ENCODE data around the gene GADD45G. TPM values are rescaled to one million over a fixed set of nuclear protein-coding genes. Genes with fewer than 3 reads are reported as not detected.

The GADD45G gene
- total RNA-seq, 2 donors from 2014 or later, result 14.3 to 15.1 TPM

GRCh38 chr9:89579741-89580385 lies 24.9 kb upstream of the GADD45G start:
- H3K4me3 Mint-ChIP-seq, result peak overlapping the region; percentile 19
- H3K4me1 Mint-ChIP-seq, result peaks cover 8% of the 10 kb centered on the region
- peaks cover 8% of the 10 kb centered on the region for H3K36me3 Mint-ChIP-seq (ENCODE audit: low read depth)
- H3K9me3 ChIP-seq (ENCODE audit: control insufficient read depth, low read length, poor library complexity, severe bottlenecking), result no peaks in the 10 kb centered on the region
- ATAC-seq (peak; percentile 50), DNase-seq (no peak)
- H3K27me3 Mint-ChIP-seq, result peaks cover 56% of the 10 kb centered on the region
- H3K27ac Mint-ChIP-seq, result no peak overlapping the region

DNA sequence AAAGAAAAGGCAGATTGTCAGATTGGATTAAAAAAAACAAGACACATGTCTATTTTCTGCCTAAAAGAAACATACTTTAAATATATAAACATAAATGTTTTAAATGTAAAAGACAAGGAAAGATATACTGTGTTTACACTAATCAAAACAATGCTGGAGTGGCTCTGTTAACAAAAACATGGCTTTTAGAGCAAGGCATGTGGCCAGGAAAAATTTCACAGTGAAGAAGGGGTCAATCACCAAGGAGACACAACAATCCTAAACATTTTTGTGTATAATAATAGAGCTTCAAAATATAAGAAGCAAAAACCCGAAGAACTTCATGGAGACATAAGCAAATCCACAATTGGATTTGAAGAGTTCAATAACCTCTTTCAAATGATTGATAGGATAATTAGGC lies 18.5 kb upstream of the GADD45G start:
- H3K9me3 ChIP-seq (ENCODE audit: control insufficient read depth, low read length, poor library complexity, severe bottlenecking), result no peaks in the 10 kb centered on the region
- H3K36me3 Mint-ChIP-seq (ENCODE audit: low read depth), result no peaks in the 10 kb centered on the region
- peaks cover 24% of the 10 kb centered on the region for H3K27me3 Mint-ChIP-seq
- DNase-seq, result no peak
- no peak overlapping the region for H3K27ac Mint-ChIP-seq
- no peak for ATAC-seq
- H3K4me1 Mint-ChIP-seq, result no peaks in the 10 kb centered on the region
- no peak overlapping the region for H3K4me3 Mint-ChIP-seq

DNA sequence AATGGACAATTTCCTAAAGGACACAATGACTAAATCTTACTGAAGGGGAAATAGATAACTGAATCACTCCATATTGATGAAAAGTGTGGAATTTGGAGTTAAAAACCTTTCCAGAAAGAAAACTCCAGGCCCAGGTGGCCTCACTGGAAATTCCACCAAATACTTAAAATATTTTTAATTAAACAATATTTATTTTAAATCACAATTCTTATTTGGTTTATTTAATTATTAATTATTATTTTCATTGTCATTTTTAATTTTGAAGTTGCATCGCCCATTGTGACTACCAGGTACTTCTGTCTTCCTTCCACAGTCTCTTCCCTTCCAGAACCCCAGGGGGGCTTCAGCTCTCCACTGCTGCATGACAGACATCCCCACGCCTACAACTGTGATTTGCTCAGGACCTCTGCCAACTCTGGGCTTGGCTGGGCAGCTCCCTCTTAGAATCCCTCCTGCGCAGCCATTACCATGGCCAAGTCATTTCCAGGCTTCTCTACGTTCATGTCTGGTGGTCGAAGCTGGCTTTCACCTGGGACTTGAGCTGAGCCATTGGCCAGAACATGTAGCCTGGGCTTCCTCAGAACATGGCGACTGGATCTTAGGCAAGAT lies 16.4 kb upstream of the GADD45G start:
- no peak for ATAC-seq
- no peaks in the 10 kb centered on the region for H3K9me3 ChIP-seq (ENCODE audit: control insufficient read depth, low read length, poor library complexity, severe bottlenecking)
- no peak for DNase-seq
- Mint-ChIP-seq H3K27ac (no peak overlapping the region), H3K27me3 (peaks cover 30% of the 10 kb centered on the region), H3K36me3 (ENCODE audit: low read depth) (no peaks in the 10 kb centered on the region), H3K4me1 (no peaks in the 10 kb centered on the region), H3K4me3 (no peak overlapping the region)

GRCh38 chr9:89590415-89590814 lies 14.4 kb upstream of the GADD45G start:
- no peaks in the 10 kb centered on the region for H3K9me3 ChIP-seq (ENCODE audit: control insufficient read depth, low read length, poor library complexity, severe bottlenecking)
- Mint-ChIP-seq H3K27ac (no peak overlapping the region), H3K4me3 (no peak overlapping the region), H3K27me3 (peaks cover 40% of the 10 kb centered on the region), H3K36me3 (ENCODE audit: low read depth) (no peaks in the 10 kb centered on the region), H3K4me1 (peaks cover 3% of the 10 kb centered on the region)
- no peak for DNase-seq
- no peak for ATAC-seq

DNA sequence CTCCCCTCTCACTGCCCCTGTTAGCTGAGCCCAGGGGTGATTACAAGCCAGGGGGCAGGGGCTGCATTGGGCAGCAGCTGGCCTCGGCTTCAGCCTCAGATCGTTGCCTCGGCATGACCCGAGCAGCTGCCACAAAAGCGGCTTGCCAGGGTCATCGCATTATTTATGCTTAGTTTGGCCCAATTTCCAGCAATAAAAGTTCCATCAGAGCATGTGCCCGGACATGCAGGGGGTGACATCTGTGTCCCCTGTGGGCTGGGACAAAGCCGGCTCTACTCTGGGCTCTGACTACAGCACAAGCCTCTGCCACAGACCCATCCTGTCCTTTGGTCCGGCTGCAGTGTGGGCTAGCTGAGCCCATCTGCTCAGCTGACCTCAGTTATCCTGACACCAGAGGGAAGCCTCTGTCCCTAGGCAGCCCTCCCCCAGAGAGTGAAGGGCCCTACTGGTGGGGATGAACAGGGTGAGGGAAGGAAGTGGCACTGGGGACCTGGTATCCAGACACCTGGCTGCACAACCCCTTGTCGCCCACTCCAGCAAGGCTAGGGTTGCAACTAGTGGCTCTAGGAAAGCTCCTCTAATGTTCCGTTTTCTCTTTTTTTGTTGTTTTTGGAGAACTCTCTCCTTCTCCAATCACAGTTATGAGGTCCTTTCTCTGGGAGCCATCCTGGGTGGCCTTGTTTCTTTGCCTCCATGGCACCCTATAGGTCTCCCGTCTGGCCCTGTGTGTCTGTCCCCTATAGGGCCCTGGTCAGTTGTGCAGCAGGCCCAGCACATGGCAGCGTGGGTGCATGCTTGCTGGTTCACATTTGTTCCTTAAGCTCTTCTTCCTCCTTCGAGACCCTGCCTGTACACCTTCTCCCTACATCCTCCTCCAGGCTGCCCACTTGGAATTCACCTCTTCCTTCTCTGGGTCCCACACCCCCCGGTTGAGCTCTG lies 13.3 kb upstream of the GADD45G start:
- no peak overlapping the region for H3K27ac Mint-ChIP-seq
- no peaks in the 10 kb centered on the region for H3K36me3 Mint-ChIP-seq (ENCODE audit: low read depth)
- H3K4me3 Mint-ChIP-seq, result no peak overlapping the region
- peaks cover 37% of the 10 kb centered on the region for H3K27me3 Mint-ChIP-seq
- DNase-seq (no peak), ATAC-seq (no peak)
- peaks cover 3% of the 10 kb centered on the region for H3K4me1 Mint-ChIP-seq
- H3K9me3 ChIP-seq (ENCODE audit: control insufficient read depth, low read length, poor library complexity, severe bottlenecking), result no peaks in the 10 kb centered on the region

DNA sequence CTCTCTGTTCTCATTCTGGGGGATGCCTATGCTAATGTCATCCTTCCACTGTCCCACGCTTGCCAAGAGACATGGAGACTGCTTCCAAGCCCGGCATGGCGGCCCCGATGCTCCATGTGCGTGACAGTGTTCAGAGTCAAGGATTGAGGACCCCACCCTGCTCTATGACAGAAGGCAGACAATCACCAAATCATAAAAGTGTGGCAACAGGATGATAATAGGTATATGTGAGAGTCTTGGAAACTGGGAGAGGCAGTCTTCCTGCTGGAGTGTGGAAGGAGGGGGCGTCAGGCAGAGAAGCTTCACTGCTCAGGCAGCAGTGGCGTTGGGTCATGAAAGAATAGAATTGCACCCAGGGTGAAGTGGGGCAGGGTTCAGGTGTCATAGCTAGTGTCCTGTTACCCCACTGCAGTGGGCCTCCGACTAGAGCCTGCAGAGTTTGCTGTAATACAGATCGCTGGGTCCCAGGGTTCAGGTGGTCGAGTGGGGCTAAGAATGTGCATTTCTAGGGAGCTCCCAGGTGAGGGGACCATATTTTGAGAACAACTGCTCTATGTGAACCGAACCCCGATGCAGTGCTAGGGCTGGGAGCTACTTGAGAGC lies 12.5 kb upstream of the GADD45G start:
- no peak for DNase-seq
- no peak overlapping the region for H3K4me3 Mint-ChIP-seq
- H3K9me3 ChIP-seq (ENCODE audit: control insufficient read depth, low read length, poor library complexity, severe bottlenecking), result no peaks in the 10 kb centered on the region
- ATAC-seq, result no peak
- H3K27me3 Mint-ChIP-seq, result peaks cover 32% of the 10 kb centered on the region
- no peaks in the 10 kb centered on the region for H3K36me3 Mint-ChIP-seq (ENCODE audit: low read depth)
- H3K27ac Mint-ChIP-seq, result no peak overlapping the region
- peaks cover 3% of the 10 kb centered on the region for H3K4me1 Mint-ChIP-seq

- Mint-ChIP-seq H3K4me1 (peaks cover 3% of the 10 kb centered on the region), H3K27me3 (peaks cover 32% of the 10 kb centered on the region), H3K36me3 (ENCODE audit: low read depth) (no peaks in the 10 kb centered on the region), H3K27ac (no peak overlapping the region), H3K4me3 (no peak overlapping the region)
- H3K9me3 ChIP-seq (ENCODE audit: control insufficient read depth, low read length, poor library complexity, severe bottlenecking), result no peaks in the 10 kb centered on the region
- no peak for DNase-seq
- ATAC-seq, result no peak
Measured at GRCh38 chr9:89592963-89593726, 11.7 kb upstream of the GADD45G start.

- Mint-ChIP-seq H3K4me1 (peaks cover 3% of the 10 kb centered on the region), H3K36me3 (ENCODE audit: low read depth) (no peaks in the 10 kb centered on the region), H3K4me3 (no peak overlapping the region), H3K27me3 (peaks cover 32% of the 10 kb centered on the region), H3K27ac (no peak overlapping the region)
- no peaks in the 10 kb centered on the region for H3K9me3 ChIP-seq (ENCODE audit: control insufficient read depth, low read length, poor library complexity, severe bottlenecking)
- peak; percentile 31 to 51 (median 32) for DNase-seq
- peak; percentile 74 for ATAC-seq
Measured at GRCh38 chr9:89593727-89594427, 10.9 kb upstream of the GADD45G start.

- ATAC-seq, result no peak
- no peak overlapping the region for H3K27ac Mint-ChIP-seq
- DNase-seq, result no peak
- H3K4me3 Mint-ChIP-seq, result no peak overlapping the region
- H3K36me3 Mint-ChIP-seq (ENCODE audit: low read depth), result no peaks in the 10 kb centered on the region
- peaks cover 3% of the 10 kb centered on the region for H3K4me1 Mint-ChIP-seq
- H3K27me3 Mint-ChIP-seq, result peaks cover 32% of the 10 kb centered on the region
- no peaks in the 10 kb centered on the region for H3K9me3 ChIP-seq (ENCODE audit: control insufficient read depth, low read length, poor library complexity, severe bottlenecking)
Measured at GRCh38 chr9:89594811-89595550, 9.8 kb upstream of the GADD45G start.

GRCh38 chr9:89595646-89596045 lies 9.2 kb upstream of the GADD45G start:
- Mint-ChIP-seq H3K27me3 (peaks cover 29% of the 10 kb centered on the region), H3K27ac (no peak overlapping the region), H3K4me1 (peaks cover 3% of the 10 kb centered on the region), H3K4me3 (no peak overlapping the region), H3K36me3 (ENCODE audit: low read depth) (no peaks in the 10 kb centered on the region)
- DNase-seq, result no peak
- no peaks in the 10 kb centered on the region for H3K9me3 ChIP-seq (ENCODE audit: control insufficient read depth, low read length, poor library complexity, severe bottlenecking)
- ATAC-seq, result no peak

DNA sequence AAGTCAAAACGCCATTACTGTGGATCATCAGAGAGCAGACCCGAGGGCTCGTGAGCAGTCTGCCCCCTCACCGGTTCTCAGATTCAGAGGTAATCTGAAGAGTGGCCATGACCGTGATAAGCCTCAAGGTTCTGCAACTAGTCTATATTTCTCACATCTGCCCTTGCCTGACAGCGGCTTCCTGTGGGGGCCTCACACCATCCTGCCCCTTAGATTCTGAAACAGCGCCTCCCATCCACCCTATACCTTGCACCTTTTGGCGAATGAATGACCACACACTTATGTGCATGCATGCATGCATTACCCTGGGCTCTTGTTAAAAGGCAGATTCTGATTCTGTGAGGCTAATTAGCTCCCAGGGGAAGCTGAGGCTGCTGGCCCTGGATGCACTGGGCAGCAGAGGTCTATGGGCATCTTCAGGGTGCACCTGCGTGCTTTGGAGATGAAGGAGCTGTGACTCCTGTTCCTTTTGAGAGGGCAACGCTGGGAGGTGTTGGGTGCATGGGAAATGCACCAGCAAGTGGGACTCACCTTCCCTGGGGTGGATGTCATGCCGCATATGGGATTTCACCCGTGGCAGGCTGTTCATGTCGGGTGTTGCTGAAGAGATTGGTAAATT lies 7.8 kb upstream of the GADD45G start:
- Mint-ChIP-seq H3K4me3 (no peak overlapping the region), H3K27me3 (peaks cover 23% of the 10 kb centered on the region), H3K36me3 (ENCODE audit: low read depth) (no peaks in the 10 kb centered on the region), H3K27ac (no peak overlapping the region), H3K4me1 (peaks cover 3% of the 10 kb centered on the region)
- no peak for DNase-seq
- no peak for ATAC-seq
- no peaks in the 10 kb centered on the region for H3K9me3 ChIP-seq (ENCODE audit: control insufficient read depth, low read length, poor library complexity, severe bottlenecking)

All from T-helper 17 cell (primary cell).